ENCODE measurements around the gene SNAP29. TPM values are rescaled to one million over a fixed set of nuclear protein-coding genes. Genes with fewer than 3 reads are reported as not detected.

SNAP29 gene
- total and polyA plus RNA-seq, 9 of the 15 experiments (the other 6 are each of a cell fraction or from before 2014, with no cell fraction given) = 19.5 to 250 (median 75.9) TPM

DNA sequence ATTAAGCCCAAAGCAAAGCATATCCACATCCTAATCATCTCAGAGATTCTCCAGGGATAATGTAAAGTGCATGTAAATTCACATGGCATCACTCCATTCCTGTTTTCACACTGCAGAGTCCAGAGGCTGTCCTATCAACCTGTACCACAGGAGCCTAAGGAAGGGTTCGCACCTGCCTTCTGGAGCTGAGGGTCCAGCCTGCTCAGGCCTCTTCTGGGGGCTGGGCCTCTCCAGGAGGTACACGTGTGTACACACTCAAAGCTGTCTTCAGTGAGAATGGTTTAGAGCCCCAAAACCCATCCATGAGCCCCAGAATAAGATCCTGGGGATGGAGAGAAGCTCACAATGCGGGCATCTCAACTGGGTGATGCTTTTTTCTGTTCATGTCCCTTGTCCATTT, 24.1 kb upstream of the SNAP29 start (continued):
- TF ChIP-seq, protein P1, sequence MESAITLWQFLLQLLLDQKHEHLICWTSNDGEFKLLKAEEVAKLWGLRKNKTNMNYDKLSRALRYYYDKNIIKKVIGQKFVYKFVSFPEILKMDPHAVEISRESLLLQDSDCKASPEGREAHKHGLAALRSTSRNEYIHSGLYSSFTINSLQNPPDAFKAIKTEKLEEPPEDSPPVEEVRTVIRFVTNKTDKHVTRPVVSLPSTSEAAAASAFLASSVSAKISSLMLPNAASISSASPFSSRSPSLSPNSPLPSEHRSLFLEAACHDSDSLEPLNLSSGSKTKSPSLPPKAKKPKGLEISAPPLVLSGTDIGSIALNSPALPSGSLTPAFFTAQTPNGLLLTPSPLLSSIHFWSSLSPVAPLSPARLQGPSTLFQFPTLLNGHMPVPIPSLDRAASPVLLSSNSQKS (CRISPR knock-in tag; IDR thresholded peaks at IDR 0.05) = no peak
- TF ChIP-seq WHSC1 (IDR thresholded peaks at IDR 0.05; ENCODE audit: low read length) (peak; percentile 94), TAF15 (IDR thresholded peaks at IDR 0.05; ENCODE audit: low read depth, low read length) (no peak), MED1 (CRISPR knock-in tag; IDR thresholded peaks at IDR 0.05; ENCODE audit: borderline replicate concordance) (0 out of 2 replicates have a peak, but pooled peaks have one; percentile 73)

GRCh38 chr22:20836987-20837823, 21.6 kb upstream of the SNAP29 start:
- 86% methylated on average over 2 of the region's 2 CpGs for WGBS (ENCODE audit: insufficient coverage, low coverage, missing lambda C conversion rate)
- no peak for FAIRE-seq
- no TSS peak for BruUV-seq (replicated peaks)
- 0 out of 4 replicates have a peak, but pooled peaks of 1 of the 2 experiments have one; percentile 55 for TF ChIP-seq ZNF639 (CRISPR knock-in tag; conservative IDR thresholded peaks at IDR 0.05 in 1 of 2, IDR thresholded peaks at IDR 0.05 in 1 of 2)
- TF ChIP-seq, protein P2, sequence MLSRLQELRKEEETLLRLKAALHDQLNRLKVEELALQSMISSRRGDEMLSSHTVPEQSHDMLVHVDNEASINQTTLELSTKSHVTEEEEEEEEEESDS (CRISPR knock-in tag; IDR thresholded peaks at IDR 0.05) = peak; percentile 13; the same call in 1 of the 2 replicates
- TF ChIP-seq ZNF398 (CRISPR knock-in tag; IDR thresholded peaks at IDR 0.05) = peak; percentile 63; the same call in 1 of the 2 replicates
- TF ChIP-seq ZNF121 (CRISPR knock-in tag; conservative IDR thresholded peaks at IDR 0.05) = peak; percentile 66
- peak; percentile 54; the same call in 1 of the 2 replicates for TF ChIP-seq TCF15 (CRISPR knock-in tag; IDR thresholded peaks at IDR 0.05)
- TF ChIP-seq ZKSCAN8 (CRISPR knock-in tag; IDR thresholded peaks at IDR 0.05) = 0 out of 2 replicates have a peak, but pooled peaks have one; percentile 21

More at GRCh38 chr22:20836987-20837823, 21.6 kb upstream of the SNAP29 start:
- no peak overlapping the region for H3K4me3 ChIP-seq
- intact Hi-C loops (cut with micrococcal nuclease) = no loop called here
- peaks cover 14 to 16% of the 10 kb centered on the region in 2 experiments for H3K4me1 ChIP-seq (replicated peaks in 1 of 2; ENCODE audit: control insufficient read depth in 2 of 2, insufficient read depth in 2 of 2, low read length in 2 of 2)
- H3K27ac ChIP-seq (ENCODE audit: extremely low read depth, low read depth, low read length) = no peak overlapping the region
- no peak for DNase-seq (ENCODE audit: extremely low read depth in 1 of 4, low spot score in 3 of 4)
- no peak overlapping the region for H3K4me2 ChIP-seq (ENCODE audit: insufficient read depth, low read length)
- peaks cover 22% of the 10 kb centered on the region for H4K20me1 ChIP-seq (replicated peaks; ENCODE audit: control insufficient read depth, insufficient read depth, low read length)
- no peak for ATAC-seq
- peaks cover 45% of the 10 kb centered on the region for H3K79me2 ChIP-seq (ENCODE audit: control insufficient read depth, insufficient read depth, low read length)
- CTCF ChIA-PET (ENCODE audit: low intra/inter-chr PET ratio) = no interaction called here
- in situ Hi-C loops (cut with MboI) = no loop called here
- peaks cover 22% of the 10 kb centered on the region; the same call in 2 of the 3 replicates for H3K36me3 ChIP-seq (ENCODE audit: control insufficient read depth, insufficient read depth, low read length)
- no peaks in the 10 kb centered on the region for H3K9me3 ChIP-seq (replicated peaks; ENCODE audit: control insufficient read depth, insufficient read depth, low read depth, low read length)
- no peaks in the 10 kb centered on the region for H3K27me3 ChIP-seq (ENCODE audit: control insufficient read depth in 2 of 2, insufficient read depth in 2 of 2, low read length in 2 of 2)
- H3K9me1 ChIP-seq (ENCODE audit: control insufficient read depth, insufficient read depth, low read length) = no peaks in the 10 kb centered on the region
- POLR2A ChIA-PET = interaction anchor here (0.9 to 9.2 kb wide), 3 partner anchors 13 to 30 kb away, joined by 4 to 93 read pairs (median 6); no protein-coding TSS in a partner anchor
- H2AFZ ChIP-seq (ENCODE audit: low read depth, low read length) = no peak overlapping the region
- H3K9ac ChIP-seq (ENCODE audit: insufficient read depth in 1 of 2, low read depth in 2 of 2, low read length in 2 of 2) = no peak overlapping the region
